ENCODE data around the gene HECW1. TPM values are rescaled to one million over a fixed set of nuclear protein-coding genes. Genes with fewer than 3 reads are reported as not detected.
"Not testable (repeated sequence)": the region's sequence is repeated elsewhere in the genome, so short reads cannot be mapped to it uniquely, and the experiment has no call there.

HECW1 gene
- total and polyA plus RNA-seq, 2 donors (not counting 1 experiment from before 2014, with no cell fraction given), result not detected

DNA sequence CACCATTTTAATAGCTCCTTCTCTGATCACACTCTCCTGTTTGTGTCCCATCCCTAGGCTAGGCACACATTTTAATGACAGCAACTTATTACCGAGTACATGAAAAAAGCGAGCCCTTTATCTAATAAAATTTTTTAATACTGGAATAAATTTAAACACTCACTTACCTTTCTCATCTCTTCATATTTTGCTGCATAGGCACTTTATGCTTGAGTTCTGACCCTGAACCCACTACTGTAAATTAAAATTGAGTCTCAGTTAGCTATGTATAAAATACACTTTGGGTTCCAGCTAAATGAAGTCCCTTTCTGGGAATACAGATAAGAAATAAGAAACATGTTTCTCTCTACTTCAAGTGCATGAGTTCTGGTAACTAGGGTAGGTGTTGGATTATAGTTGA lies 104.6 kb downstream of the HECW1 start:
- Mint-ChIP-seq H3K27ac (no peak overlapping the region), H3K27me3 (peaks cover 21% of the 10 kb centered on the region), H3K4me1 (no peaks in the 10 kb centered on the region), H3K9me3 (ENCODE audit: insufficient read depth) (no peaks in the 10 kb centered on the region), H3K4me3 (no peak overlapping the region)
- intact Hi-C loops (cut with micrococcal nuclease), result no loop called here
- ChIA-PET CTCF (no interaction called here), POLR2A (no interaction called here)
- WGBS (ENCODE audit: insufficient coverage), result no CpG with 5 or more reads among the region's 2 CpGs
- Histone ChIP-seq H2AFZ (ENCODE audit: insufficient read depth, low read depth, low read length, poor library complexity, severe bottlenecking) (no peak overlapping the region), H4K20me1 (ENCODE audit: control insufficient read depth, insufficient read depth, low read length, poor library complexity, severe bottlenecking) (no peaks in the 10 kb centered on the region), H3K36me3 (replicated peaks in 1 of 2; ENCODE audit: control extremely low read depth in 1 of 2, control insufficient read depth in 1 of 2, extremely low read depth in 1 of 2, insufficient read depth in 2 of 2, low read length in 1 of 2) (no peaks in the 10 kb centered on the region), H3K4me2 (replicated peaks; ENCODE audit: low read depth, low read length, poor library complexity, severe bottlenecking) (no peak overlapping the region), H3K4me3 (ENCODE audit: control extremely low read depth in 1 of 5, extremely low read depth in 1 of 5, insufficient read depth in 1 of 5, low read depth in 2 of 5, low read length in 4 of 5) (no peak overlapping the region), H3K9ac (ENCODE audit: low read length) (no peak overlapping the region), H3K79me2 (ENCODE audit: control insufficient read depth, insufficient read depth, low read length) (no peaks in the 10 kb centered on the region), H3K4me1 (ENCODE audit: control insufficient read depth in 2 of 2, insufficient read depth in 2 of 2, low read length in 2 of 2) (no peaks in the 10 kb centered on the region), H3K9me3 (ENCODE audit: control extremely low read depth in 1 of 3, control insufficient read depth in 2 of 3, insufficient read depth in 1 of 3, low read length in 2 of 3) (no peaks in the 10 kb centered on the region), H3K27ac (ENCODE audit: low read length in 2 of 2) (no peak overlapping the region), H3K27me3 (replicated peaks in 1 of 4; ENCODE audit: control extremely low read depth in 1 of 4, control insufficient read depth in 3 of 4, insufficient read depth in 4 of 4, low read length in 3 of 4) (peaks cover 0 to 4% (median 0%) of the 10 kb centered on the region in 4 experiments)
- TF ChIP-seq, protein P1, sequence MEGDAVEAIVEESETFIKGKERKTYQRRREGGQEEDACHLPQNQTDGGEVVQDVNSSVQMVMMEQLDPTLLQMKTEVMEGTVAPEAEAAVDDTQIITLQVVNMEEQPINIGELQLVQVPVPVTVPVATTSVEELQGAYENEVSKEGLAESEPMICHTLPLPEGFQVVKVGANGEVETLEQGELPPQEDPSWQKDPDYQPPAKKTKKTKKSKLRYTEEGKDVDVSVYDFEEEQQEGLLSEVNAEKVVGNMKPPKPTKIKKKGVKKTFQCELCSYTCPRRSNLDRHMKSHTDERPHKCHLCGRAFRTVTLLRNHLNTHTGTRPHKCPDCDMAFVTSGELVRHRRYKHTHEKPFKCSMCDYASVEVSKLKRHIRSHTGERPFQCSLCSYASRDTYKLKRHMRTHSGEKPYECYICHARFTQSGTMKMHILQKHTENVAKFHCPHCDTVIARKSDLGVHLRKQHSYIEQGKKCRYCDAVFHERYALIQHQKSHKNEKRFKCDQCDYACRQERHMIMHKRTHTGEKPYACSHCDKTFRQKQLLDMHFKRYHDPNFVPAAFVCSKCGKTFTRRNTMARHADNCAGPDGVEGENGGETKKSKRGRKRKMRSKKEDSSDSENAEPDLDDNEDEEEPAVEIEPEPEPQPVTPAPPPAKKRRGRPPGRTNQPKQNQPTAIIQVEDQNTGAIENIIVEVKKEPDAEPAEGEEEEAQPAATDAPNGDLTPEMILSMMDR (IDR thresholded peaks at IDR 0.05), result no peak
- no peak for TF ChIP-seq EZH2 (IDR thresholded peaks at IDR 0.05; ENCODE audit: borderline replicate concordance, insufficient read depth, low read depth, low read length, poor library complexity, severe bottlenecking)
- no peak for DNase-seq
- no peak for ATAC-seq (ENCODE audit: low read depth)

DNA sequence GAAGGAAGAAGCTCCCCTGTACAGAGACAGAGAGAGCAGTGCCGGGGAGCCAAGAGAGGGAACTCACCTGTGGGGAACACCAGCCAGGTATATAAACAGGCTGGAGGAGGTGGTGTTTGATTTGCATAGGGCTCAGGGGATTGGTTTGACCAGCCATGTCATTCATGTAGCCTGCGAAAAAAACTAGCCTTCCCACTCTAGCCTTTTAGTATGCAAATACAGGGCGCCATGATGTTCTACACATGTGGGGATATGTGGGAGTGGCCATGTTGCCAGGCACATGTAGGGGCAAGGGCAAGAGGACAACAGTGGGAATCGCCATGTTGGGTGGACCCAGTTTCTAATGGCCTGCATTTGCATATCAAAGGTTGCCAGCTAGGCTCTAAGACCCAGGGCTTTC lies 106.5 kb downstream of the HECW1 start:
- H3K27ac Mint-ChIP-seq; H3K4me3 ChIP-seq (ENCODE audit: control extremely low read depth in 1 of 5, extremely low read depth in 1 of 5, insufficient read depth in 1 of 5, low read depth in 2 of 5, low read length in 4 of 5); H4K20me1 ChIP-seq (ENCODE audit: control insufficient read depth, insufficient read depth, low read length, poor library complexity, severe bottlenecking); DNase-seq; H3K9me3 ChIP-seq (ENCODE audit: control extremely low read depth in 1 of 3, control insufficient read depth in 2 of 3, insufficient read depth in 1 of 3, low read length in 2 of 3); intact Hi-C loops (cut with micrococcal nuclease); H3K4me3 Mint-ChIP-seq; H3K27ac ChIP-seq (ENCODE audit: low read length in 2 of 2); H3K4me1 ChIP-seq (ENCODE audit: control insufficient read depth in 2 of 2, insufficient read depth in 2 of 2, low read length in 2 of 2); H3K36me3 ChIP-seq (replicated peaks in 1 of 2; ENCODE audit: control extremely low read depth in 1 of 2, control insufficient read depth in 1 of 2, extremely low read depth in 1 of 2, insufficient read depth in 2 of 2, low read length in 1 of 2); H3K4me1 Mint-ChIP-seq; H3K79me2 ChIP-seq (ENCODE audit: control insufficient read depth, insufficient read depth, low read length); POLR2A ChIA-PET; H2AFZ ChIP-seq (ENCODE audit: insufficient read depth, low read depth, low read length, poor library complexity, severe bottlenecking); ATAC-seq (ENCODE audit: low read depth); H3K9me3 Mint-ChIP-seq (ENCODE audit: insufficient read depth); CTCF ChIA-PET; H3K9ac ChIP-seq (ENCODE audit: low read length); H3K27me3 ChIP-seq (replicated peaks in 1 of 4; ENCODE audit: control extremely low read depth in 1 of 4, control insufficient read depth in 3 of 4, insufficient read depth in 4 of 4, low read length in 3 of 4); H3K4me2 ChIP-seq (replicated peaks; ENCODE audit: low read depth, low read length, poor library complexity, severe bottlenecking): not testable (repeated sequence)
- 85% methylated on average over 2 of the region's 4 CpGs for WGBS (ENCODE audit: insufficient coverage)
- peaks cover 16% of the 10 kb centered on the region for H3K27me3 Mint-ChIP-seq

All from B cell (primary cell).